ENCODE measurements around the gene GNPTAB. TPM values are rescaled to one million over a fixed set of nuclear protein-coding genes. Genes with fewer than 3 reads are reported as not detected.

Gene GNPTAB
- total RNA-seq, 4 donors from 2014 or later = 27.1 to 91.6 (median 31.3) TPM

DNA sequence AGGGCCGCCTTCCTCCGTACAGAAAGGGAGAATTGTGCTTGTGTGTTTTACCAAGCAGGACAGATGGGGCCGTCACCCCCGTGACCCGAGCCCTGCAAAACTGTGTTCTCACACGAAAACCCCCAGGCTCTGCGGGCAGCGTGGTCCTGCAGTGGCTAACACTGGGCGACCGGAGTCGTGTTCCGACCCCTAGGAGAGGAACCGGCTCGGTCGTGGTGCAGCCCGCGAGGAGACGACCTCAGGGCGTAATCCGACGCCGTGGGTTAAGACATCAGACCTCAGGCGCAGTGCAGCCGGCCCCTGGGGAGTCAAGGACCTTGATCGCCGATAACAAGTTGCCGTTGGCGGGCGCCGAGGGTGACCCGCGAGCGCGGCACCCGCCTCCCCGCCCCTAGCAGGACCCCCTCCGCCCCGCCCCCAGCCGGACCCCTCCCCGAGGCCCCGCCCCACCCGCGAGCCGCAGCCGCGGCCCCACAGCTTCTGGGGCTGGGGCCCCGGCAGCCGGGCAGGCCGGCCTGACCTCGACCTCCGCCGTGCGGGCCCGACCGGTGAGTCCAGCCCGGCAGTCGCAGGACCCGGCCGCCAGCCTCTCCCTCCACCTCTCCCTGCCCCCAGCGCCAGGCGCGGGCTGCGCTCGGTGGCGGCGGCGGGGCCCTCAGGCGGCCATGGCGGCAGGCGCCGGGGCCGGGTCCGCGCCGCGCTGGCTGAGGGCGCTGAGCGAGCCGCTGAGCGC lies 133.4 kb downstream of the GNPTAB start, which contains the start of gene CHPT1:
TSS of gene CHPT1 (plus strand) at position 444 of the 733 bp plus-strand sequence. CDS start at position 666, 222 bp downstream.
- Histone ChIP-seq H3K36me3 (no peaks in the 10 kb centered on the region), H3K4me1 (peaks cover 4 to 43% (median 11%) of the 10 kb centered on the region in 4 donors), H3K9me3 (no peaks in the 10 kb centered on the region), H3K4me3 (peak within 1 kb of the TSS; percentile 70 to 98 (median 91)), H3K27ac (peak within 1 kb of the TSS; percentile 88 to 99 (median 92)), H3K27me3 (no peaks in the 10 kb centered on the region)
- TF ChIP-seq, protein P1, sequence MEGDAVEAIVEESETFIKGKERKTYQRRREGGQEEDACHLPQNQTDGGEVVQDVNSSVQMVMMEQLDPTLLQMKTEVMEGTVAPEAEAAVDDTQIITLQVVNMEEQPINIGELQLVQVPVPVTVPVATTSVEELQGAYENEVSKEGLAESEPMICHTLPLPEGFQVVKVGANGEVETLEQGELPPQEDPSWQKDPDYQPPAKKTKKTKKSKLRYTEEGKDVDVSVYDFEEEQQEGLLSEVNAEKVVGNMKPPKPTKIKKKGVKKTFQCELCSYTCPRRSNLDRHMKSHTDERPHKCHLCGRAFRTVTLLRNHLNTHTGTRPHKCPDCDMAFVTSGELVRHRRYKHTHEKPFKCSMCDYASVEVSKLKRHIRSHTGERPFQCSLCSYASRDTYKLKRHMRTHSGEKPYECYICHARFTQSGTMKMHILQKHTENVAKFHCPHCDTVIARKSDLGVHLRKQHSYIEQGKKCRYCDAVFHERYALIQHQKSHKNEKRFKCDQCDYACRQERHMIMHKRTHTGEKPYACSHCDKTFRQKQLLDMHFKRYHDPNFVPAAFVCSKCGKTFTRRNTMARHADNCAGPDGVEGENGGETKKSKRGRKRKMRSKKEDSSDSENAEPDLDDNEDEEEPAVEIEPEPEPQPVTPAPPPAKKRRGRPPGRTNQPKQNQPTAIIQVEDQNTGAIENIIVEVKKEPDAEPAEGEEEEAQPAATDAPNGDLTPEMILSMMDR (IDR thresholded peaks at IDR 0.05) = no peak
- peak; percentile 27 to 50 for TF ChIP-seq POLR2A (IDR thresholded peaks at IDR 0.05)
- peak; percentile 86 to 94 (median 90) for DNase-seq

- Histone ChIP-seq H3K27me3 (no peaks in the 10 kb centered on the region), H3K27ac (peak overlapping the region; percentile 88 to 99 (median 92)), H3K4me3 (peak overlapping the region; percentile 70 to 98 (median 91)), H3K9me3 (no peaks in the 10 kb centered on the region), H3K36me3 (no peaks in the 10 kb centered on the region), H3K4me1 (peaks cover 0 to 37% (median 11%) of the 10 kb centered on the region in 4 donors)
- peak in 2 of 3 donors; percentile 72 to 84 for DNase-seq
- TF ChIP-seq, protein P1 (IDR thresholded peaks at IDR 0.05) = no peak
- peak in 1 of 2 donors; percentile 51 for TF ChIP-seq POLR2A (IDR thresholded peaks at IDR 0.05)
Measured at GRCh38 chr12:101696251-101697196, 134.2 kb downstream of the GNPTAB start.

DNA sequence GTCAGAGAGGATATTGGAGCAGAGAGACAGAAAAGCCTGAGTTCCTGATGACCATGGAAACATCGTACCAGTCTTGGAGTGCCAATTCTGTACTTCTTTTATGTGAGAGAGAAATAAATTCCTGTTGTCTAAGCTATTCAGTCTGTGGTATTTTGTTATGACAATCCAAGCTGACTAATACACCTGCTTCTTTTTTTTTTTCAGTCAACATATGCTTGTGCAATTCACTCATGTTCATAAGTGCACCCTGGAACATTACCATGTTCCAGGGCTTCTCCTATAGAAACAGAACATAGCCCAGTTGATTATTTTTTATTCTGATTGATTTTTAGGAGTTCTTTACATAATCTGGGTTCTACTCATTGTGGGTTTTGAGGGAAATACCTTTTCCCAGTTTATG lies 135.1 kb downstream of the GNPTAB start:
- Histone ChIP-seq H3K27ac (peak overlapping the region in 3 of 4 donors; percentile 88 to 99 (median 95)), H3K27me3 (no peaks in the 10 kb centered on the region), H3K36me3 (no peaks in the 10 kb centered on the region), H3K4me3 (no peak overlapping the region), H3K4me1 (peaks cover 0 to 37% (median 10%) of the 10 kb centered on the region in 4 donors), H3K9me3 (no peaks in the 10 kb centered on the region)
- no peak for TF ChIP-seq POLR2A (IDR thresholded peaks at IDR 0.05)
- TF ChIP-seq, protein P1 (IDR thresholded peaks at IDR 0.05) = no peak
- no peak for DNase-seq

Small RNA genes within 50 kb of the gene (small RNA-seq; reads per million reads assigned to genes)
- gene RNA5SP368 (0 reads per million in 2 donors), gene RNA5SP369 (0 reads per million in 2 donors), gene RNU6-101P (0 reads per million in 2 donors), gene RNU6-1183P (0 reads per million in 2 donors), gene RNU6-172P (0 reads per million in 2 donors), gene RNY1P16 (0 reads per million in 2 donors)

Other genes starting within 250 kb of the GNPTAB start
- gene MYBPC1, start 236.0 kb downstream of the GNPTAB start, total RNA-seq = 100 to 1,000 TPM in 1 of 4 donors, 10 to 100 TPM in 2, not detected in 1; 19.4 to 141 (median 63.9) TPM
- 100 to 1,000 TPM in 3 of 4 donors, 10 to 100 TPM in 1; 78.4 to 471 (median 359) TPM for gene CHPT1, start 133.3 kb downstream of the GNPTAB start, total RNA-seq
- gene SYCP3, start 91.5 kb downstream of the GNPTAB start, total RNA-seq = not detected
- gene DRAM1, start 46.6 kb upstream of the GNPTAB start, total RNA-seq = 1 to 10 TPM; 3.2 to 7.4 (median 5.7) TPM
- gene WASHC3, start 231.0 kb upstream of the GNPTAB start, total RNA-seq = 10 to 100 TPM; 35.7 to 80.9 (median 47.0) TPM